GM12864 (cell line): ENCODE results near the gene SLC66A2.

Source experiments
- DNase-seq: peaks from one replicate; pipeline ENCODE4 v3.0.0-alpha.2; 2011; ENCODE audit warnings: low read depth
- H3K4me3 ChIP-seq: 2 replicates; pipeline ENCODE4 v1.5.1; 2011; ENCODE audit warnings: mild to moderate bottlenecking, low read depth, low read length, control low read depth
- TF ChIP-seq, protein P1 (sequence below): IDR thresholded peaks from 2 replicates; pipeline ENCODE4 v1.5.1; 2011; ENCODE audit warnings: low read depth, mild to moderate bottlenecking, moderate library complexity, low read length, control low read depth, inconsistent platforms; ENCODE audit errors: missing control alignments

SLC66A2 gene

DNA sequence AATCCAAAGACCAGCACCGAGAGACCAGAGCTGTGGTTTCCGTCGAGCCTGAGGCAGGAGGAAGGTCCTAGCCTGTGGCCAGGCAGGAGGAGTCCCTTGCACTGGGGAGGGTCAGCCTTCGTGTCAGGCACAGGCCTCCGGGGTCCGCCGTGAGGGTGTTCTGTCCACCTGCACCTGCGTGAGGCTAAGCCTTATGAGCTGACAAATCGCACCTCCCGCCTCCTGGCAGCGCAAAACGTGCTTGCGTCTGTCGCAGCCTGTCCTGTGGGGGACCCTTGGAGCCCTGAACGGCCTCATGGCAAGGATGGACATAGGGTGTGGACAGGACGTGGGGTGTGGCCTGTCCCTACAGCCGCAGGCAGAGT, 80.4 kb downstream of the SLC66A2 start:
- no peak for DNase-seq
- TF ChIP-seq, protein P1, sequence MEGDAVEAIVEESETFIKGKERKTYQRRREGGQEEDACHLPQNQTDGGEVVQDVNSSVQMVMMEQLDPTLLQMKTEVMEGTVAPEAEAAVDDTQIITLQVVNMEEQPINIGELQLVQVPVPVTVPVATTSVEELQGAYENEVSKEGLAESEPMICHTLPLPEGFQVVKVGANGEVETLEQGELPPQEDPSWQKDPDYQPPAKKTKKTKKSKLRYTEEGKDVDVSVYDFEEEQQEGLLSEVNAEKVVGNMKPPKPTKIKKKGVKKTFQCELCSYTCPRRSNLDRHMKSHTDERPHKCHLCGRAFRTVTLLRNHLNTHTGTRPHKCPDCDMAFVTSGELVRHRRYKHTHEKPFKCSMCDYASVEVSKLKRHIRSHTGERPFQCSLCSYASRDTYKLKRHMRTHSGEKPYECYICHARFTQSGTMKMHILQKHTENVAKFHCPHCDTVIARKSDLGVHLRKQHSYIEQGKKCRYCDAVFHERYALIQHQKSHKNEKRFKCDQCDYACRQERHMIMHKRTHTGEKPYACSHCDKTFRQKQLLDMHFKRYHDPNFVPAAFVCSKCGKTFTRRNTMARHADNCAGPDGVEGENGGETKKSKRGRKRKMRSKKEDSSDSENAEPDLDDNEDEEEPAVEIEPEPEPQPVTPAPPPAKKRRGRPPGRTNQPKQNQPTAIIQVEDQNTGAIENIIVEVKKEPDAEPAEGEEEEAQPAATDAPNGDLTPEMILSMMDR: no peak
- no peak overlapping the region for H3K4me3 ChIP-seq

DNA sequence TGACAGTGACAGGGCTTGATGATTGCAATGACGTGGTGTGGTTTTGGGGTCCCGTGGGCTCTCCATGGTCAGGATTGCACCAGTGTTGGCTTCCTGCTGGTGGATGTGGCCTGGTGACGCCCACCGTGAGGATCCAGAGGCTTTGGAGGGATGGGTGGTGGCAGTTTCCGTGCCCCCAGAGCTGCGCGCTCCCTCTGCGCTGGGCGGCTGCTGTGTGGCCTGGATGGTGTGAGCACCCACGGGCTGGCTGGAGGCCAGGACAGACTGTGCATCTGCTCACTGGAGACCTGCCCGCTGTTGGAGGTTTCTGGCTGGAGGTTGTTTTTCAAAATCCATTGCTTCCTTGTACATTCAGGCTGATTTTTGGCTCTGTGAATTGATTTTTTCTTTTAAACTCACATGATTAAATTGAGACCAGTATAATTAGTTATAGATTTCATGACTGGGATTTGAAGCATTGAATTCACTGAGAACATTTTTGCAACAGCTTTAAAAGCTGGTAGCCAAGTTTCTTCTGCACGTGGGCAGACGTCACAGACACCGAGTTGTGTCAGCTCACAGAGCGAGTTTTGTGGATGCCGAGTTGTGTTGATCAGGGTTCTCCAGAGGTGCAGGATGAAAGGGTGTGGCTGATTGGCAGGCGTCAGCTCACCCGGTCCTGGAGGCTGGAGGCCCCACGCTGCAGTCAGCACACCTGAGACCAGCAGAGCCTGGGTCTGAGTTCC, 81.0 kb downstream of the SLC66A2 start:
- no peak for DNase-seq
- H3K4me3 ChIP-seq: no peak overlapping the region
- TF ChIP-seq, protein P1: no peak

DNA sequence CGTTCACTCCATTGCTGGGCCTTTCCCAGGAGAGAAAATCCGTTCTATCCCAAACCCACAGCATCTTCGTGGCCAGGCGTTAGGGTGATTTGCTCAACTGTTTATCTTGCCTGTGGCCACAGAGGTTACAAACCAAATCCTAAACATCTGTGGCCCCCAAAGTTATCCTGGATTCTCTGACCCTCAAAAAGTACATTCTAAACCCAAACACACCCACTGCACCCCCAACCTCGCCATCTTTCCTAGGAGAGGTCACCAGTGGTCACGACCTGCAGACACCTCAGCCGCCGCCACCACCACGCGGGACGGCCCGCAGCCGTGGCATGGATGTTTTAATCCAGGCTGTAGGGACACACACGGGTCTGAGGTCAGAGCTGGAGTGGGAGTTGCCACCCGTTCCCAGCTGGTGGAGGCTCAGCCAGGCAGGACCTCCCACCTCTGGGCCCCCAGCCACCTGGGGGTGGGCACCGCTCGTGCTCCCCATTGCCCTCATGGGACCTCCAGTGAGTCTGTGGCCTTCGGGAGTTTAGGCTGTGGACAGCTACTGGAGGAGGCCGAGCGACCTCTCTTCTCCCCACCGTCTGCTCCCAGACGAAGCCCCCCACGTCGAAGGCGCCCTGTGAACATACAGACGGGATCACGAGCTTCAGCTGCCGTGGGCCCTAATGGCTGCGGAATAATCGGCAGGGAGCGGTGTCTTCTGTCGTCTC, 81.7 kb downstream of the SLC66A2 start:
- no peak for DNase-seq
- TF ChIP-seq, protein P1: no peak
- H3K4me3 ChIP-seq: no peak overlapping the region

DNA sequence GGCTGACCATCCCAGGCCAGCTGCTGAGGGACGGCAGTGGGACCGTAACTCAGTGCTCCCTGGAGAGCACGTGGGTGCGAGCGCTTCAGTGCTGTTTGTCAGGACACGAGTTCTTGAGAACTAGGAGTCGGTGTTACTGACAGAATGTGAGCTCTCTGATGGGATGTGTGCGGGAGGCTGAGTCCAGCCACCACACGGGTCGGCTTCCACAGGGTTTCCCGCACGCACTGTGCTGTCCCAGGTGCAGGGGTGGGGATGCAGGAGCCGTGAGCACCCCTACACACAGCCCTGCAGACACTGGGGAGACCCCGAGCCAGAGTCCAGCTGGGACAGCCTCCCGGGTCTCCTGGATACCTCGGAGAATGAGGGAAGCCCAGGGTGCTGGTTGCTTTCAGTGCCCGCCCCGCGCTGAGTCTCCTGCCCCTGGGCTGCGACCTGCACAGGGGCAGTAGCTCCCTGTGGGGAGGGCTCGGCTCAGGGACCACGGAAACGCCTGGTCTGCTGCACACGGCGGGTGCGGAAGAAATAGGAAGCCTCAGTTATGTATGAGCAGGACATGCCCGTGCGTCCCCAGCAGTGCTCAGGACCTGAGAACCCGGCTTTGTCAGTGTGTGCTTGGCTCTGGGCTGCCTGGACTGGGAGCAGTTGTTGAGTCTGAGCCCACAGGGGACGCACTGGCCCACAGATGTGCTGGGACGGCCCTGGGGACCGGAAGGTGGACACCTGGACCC, 82.5 kb downstream of the SLC66A2 start:
- DNase-seq: no peak
- no peak overlapping the region for H3K4me3 ChIP-seq
- TF ChIP-seq, protein P1: no peak

DNA sequence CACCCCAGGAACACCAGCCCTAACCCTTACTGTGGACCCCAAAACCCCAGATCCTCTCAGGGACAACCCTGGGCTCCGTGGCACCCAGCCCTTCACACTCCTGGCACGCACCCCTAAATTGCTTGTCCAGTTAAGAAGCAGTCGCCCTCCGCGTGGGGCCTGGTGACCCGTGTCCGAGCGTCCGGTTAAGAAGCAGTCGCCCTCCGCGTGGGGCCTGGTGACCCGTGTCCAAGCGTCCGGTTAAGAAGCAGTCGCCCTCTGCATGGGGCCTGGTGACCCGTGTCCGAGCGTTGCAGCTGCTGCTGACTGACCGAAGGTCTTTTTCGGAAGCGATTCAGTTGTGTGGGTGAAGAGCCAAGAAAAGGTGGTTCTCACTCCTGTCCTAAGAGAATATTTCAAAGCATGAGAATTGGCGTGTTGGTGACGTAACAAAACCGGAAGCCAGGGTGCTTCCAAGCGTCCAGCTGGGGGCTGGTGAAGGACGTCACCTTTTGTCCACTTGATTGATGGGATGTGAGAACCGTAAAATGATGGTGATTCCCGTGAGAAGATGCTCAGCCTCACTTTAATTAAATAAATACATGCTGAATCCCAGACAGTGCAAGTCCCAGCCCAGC, 83.2 kb downstream of the SLC66A2 start:
- TF ChIP-seq, protein P1: no peak
- no peak for DNase-seq
- no peak overlapping the region for H3K4me3 ChIP-seq

DNA sequence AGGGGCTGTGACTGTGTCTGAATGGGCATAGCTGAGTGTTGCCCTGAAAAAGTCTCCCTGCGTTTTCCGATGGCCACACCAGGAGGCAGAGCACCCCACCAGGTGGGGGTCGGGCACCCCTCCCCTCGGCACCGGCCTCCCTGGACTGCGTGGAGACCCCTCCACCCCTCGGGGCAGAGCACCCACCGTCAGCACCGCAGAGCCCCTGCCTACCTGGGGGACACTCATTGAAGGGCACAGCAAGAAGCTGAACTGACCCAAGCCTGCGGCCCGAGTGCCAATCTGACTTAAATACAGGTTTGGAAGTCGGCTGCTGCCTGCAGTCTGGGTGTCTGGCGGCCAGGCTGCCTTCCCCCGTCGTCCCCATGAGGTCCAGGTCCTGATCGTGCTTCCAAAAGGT, 83.8 kb downstream of the SLC66A2 start:
- TF ChIP-seq, protein P1: no peak
- no peak overlapping the region for H3K4me3 ChIP-seq
- DNase-seq: no peak
